MM.1S (cell line): ENCODE results near the gene PITRM1.

Experiments used
- DNase-seq: peaks from one replicate; pipeline ENCODE4 v3.0.0-alpha.2; 2015
- H2AFZ ChIP-seq: fragments of 300-600 bp; sonication (generic); 2 replicates; pipeline ENCODE4 v1.6.0; 2016; ENCODE audit warnings: antibody characterized with exemption, low read length
- H3F3A ChIP-seq: fragments of 300-600 bp; sonication (generic); 2 replicates; pipeline ENCODE4 v1.6.1; 2016; ENCODE audit warnings: mild to moderate bottlenecking, antibody characterized with exemption, low read length, moderate library complexity, mixed read lengths; ENCODE audit not compliant: insufficient read depth
- H3K27ac ChIP-seq: fragments of 300-600 bp; sonication (generic); 2 replicates; pipeline ENCODE4 v1.5.1; 2016; ENCODE audit warnings: mild to moderate bottlenecking, low read length
- H3K27me3 ChIP-seq: fragments of 300-600 bp; sonication (generic); replicated peaks from 2 replicates; pipeline ENCODE4 v1.6.0; 2016; ENCODE audit warnings: low read length; ENCODE audit not compliant: insufficient read depth
- H3K36me3 ChIP-seq: fragments of 300-600 bp; sonication (generic); replicated peaks from 2 replicates; pipeline ENCODE4 v1.6.1; 2016; ENCODE audit warnings: mild to moderate bottlenecking, low read length, mixed read lengths; ENCODE audit not compliant: insufficient read depth
- H3K4me1 ChIP-seq: fragments of 300-600 bp; sonication (generic); 2 replicates; pipeline ENCODE4 v1.6.1; 2016; ENCODE audit warnings: low read length, mixed read lengths
- H3K4me2 ChIP-seq: fragments of 300-600 bp; sonication (generic); 2 replicates; pipeline ENCODE4 v1.6.0; 2016; ENCODE audit warnings: low read depth, low read length
- H3K4me3 ChIP-seq: fragments of 300-600 bp; sonication (generic); 2 replicates; pipeline ENCODE4 v1.5.1; 2016; ENCODE audit warnings: low read length, mixed read lengths
- H3K79me2 ChIP-seq: fragments of 300-600 bp; sonication (generic); 2 replicates; pipeline ENCODE4 v1.6.1; 2016; ENCODE audit warnings: mixed run types, low read length, mixed read lengths
- H3K9ac ChIP-seq: fragments of 300-600 bp; sonication (generic); 2 replicates; pipeline ENCODE4 v1.6.1; 2016; ENCODE audit warnings: low read length, mixed read lengths
- H3K9me2 ChIP-seq: fragments of 300-600 bp; sonication (generic); replicated peaks from 2 replicates; pipeline ENCODE4 v1.6.1; 2016; ENCODE audit warnings: mild to moderate bottlenecking, low read length, mixed read lengths; ENCODE audit not compliant: insufficient read depth
- H3K9me3 ChIP-seq: fragments of 300-600 bp; sonication (generic); replicated peaks from 2 replicates; pipeline ENCODE4 v1.6.1; 2016; ENCODE audit warnings: mild to moderate bottlenecking, low read length, mixed read lengths; ENCODE audit not compliant: insufficient read depth
- H4K20me1 ChIP-seq: fragments of 300-600 bp; sonication (generic); 2 replicates; pipeline ENCODE4 v1.6.1; 2016; ENCODE audit warnings: mild to moderate bottlenecking, low read length, moderate library complexity, mixed read lengths; ENCODE audit not compliant: insufficient read depth
- EZH2 ChIP-seq: fragments of 300-600 bp; sonication (generic); optimal IDR thresholded peaks from 2 replicates; pipeline ENCODE3; 2017; ENCODE audit warnings: low read depth, mild to moderate bottlenecking, antibody characterized with exemption, low read length, mixed read lengths
- EZH2phosphoT487 ChIP-seq: fragments of 300-600 bp; sonication (generic); IDR thresholded peaks from 2 replicates; pipeline ENCODE4 v1.6.1; 2018; ENCODE audit warnings: antibody characterized with exemption, low read length
- TF ChIP-seq, protein P1 (sequence below): fragments of 300-600 bp; sonication (generic); IDR thresholded peaks from 2 replicates; pipeline ENCODE4 v1.5.1; 2016; ENCODE audit warnings: antibody characterized with exemption, low read length, mixed read lengths

Gene PITRM1

DNA sequence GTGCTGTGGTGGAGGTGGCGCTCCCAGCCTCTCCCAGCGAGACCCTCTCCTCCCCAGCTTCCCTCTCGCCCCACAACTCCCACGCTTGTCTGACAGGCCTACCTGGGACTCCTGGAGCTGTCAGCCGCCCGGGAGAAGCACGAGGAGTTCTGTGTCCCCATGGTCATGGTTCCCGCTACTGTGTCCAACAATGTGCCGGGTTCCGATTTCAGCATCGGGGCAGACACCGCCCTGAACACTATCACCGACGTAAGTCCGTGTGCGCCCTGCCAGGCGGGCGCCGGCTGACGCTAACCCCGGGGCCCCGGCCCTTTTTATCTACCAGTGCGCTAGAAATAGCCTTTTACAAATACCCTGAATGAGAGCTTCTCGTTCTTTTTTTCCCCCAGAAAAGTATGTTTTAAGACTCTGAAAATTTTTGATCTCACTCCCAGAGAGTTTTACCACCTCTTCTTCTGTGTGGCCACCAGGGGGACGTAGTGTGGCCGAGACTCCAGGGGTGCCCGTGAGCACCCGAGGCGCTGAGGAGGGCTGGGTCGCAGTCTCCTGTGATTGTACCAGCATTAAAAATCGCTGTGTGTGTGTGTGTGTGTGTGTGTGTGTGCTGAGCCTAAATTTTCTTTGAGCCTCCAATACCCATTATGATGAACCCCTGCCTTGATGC lies 52.7 kb downstream of the PITRM1 start:
- no peak overlapping the region for H2AFZ ChIP-seq
- H3K9ac ChIP-seq, result no peak overlapping the region
- no peak overlapping the region for H3K4me2 ChIP-seq
- H3K36me3 ChIP-seq, result no peaks in the 10 kb centered on the region
- TF ChIP-seq, protein P1, sequence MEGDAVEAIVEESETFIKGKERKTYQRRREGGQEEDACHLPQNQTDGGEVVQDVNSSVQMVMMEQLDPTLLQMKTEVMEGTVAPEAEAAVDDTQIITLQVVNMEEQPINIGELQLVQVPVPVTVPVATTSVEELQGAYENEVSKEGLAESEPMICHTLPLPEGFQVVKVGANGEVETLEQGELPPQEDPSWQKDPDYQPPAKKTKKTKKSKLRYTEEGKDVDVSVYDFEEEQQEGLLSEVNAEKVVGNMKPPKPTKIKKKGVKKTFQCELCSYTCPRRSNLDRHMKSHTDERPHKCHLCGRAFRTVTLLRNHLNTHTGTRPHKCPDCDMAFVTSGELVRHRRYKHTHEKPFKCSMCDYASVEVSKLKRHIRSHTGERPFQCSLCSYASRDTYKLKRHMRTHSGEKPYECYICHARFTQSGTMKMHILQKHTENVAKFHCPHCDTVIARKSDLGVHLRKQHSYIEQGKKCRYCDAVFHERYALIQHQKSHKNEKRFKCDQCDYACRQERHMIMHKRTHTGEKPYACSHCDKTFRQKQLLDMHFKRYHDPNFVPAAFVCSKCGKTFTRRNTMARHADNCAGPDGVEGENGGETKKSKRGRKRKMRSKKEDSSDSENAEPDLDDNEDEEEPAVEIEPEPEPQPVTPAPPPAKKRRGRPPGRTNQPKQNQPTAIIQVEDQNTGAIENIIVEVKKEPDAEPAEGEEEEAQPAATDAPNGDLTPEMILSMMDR, result no peak
- TF ChIP-seq EZH2phosphoT487 (no peak), EZH2 (no peak)
- H3K9me2 ChIP-seq, result no peaks in the 10 kb centered on the region
- no peak overlapping the region for H3K4me3 ChIP-seq
- no peak overlapping the region for H3K27ac ChIP-seq
- H3F3A ChIP-seq, result no peaks in the 10 kb centered on the region
- H3K9me3 ChIP-seq, result no peaks in the 10 kb centered on the region
- no peaks in the 10 kb centered on the region for H3K79me2 ChIP-seq
- no peaks in the 10 kb centered on the region for H4K20me1 ChIP-seq
- no peaks in the 10 kb centered on the region for H3K27me3 ChIP-seq
- H3K4me1 ChIP-seq, result no peaks in the 10 kb centered on the region
- DNase-seq, result no peak

DNA sequence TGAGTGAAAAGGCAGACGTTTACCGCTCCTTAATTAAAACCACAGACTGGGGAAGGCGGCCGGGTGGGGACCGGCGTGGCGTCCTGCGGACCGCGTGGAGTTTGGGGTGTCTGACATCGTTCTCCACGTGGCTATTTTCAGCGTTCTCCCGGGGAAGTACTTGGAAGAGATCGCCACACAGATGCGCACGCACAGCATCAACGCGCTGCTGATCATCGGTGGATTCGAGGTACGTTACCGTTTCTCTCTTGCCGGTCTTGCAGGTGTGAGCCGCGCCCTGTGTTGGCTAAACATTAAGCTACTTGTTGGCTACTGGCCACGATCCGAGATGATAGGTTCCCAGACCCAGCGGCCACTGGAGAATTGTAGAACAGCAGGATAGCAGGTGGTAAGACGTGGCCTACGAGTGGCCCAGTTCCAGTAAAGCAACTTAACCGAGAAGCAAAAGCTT lies 53.9 kb downstream of the PITRM1 start:
- H3F3A ChIP-seq, result no peaks in the 10 kb centered on the region
- H3K4me3 ChIP-seq, result no peak overlapping the region
- no peak for TF ChIP-seq EZH2
- TF ChIP-seq, protein P1, result no peak
- no peak for TF ChIP-seq EZH2phosphoT487
- no peak overlapping the region for H3K4me2 ChIP-seq
- no peaks in the 10 kb centered on the region for H3K9me2 ChIP-seq
- H2AFZ ChIP-seq, result no peak overlapping the region
- H4K20me1 ChIP-seq, result no peaks in the 10 kb centered on the region
- no peak for DNase-seq
- no peaks in the 10 kb centered on the region for H3K36me3 ChIP-seq
- no peaks in the 10 kb centered on the region for H3K4me1 ChIP-seq
- H3K9me3 ChIP-seq, result no peaks in the 10 kb centered on the region
- no peak overlapping the region for H3K27ac ChIP-seq
- no peaks in the 10 kb centered on the region for H3K79me2 ChIP-seq
- H3K9ac ChIP-seq, result no peak overlapping the region
- no peaks in the 10 kb centered on the region for H3K27me3 ChIP-seq

DNA sequence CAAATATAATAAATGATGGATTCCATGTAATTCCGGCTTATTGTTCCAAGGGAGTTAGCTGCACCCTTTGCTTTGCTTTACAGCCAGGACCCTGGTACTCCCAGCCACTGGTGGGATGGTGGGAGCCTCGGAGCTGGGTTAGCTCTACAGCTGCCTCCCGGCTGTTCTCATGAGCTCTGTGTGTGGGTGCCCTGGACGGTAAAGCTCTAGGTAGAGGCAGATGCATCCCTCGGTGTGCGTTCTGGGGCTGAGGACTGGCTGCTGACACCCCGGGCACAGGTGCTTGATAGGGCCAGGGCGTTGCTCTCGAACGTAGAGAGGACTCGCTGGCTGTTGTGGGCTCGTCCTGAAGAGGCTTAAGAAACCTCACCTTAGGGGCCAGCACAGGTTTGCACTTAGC lies 55.1 kb downstream of the PITRM1 start:
- TF ChIP-seq EZH2phosphoT487 (no peak), EZH2 (no peak)
- TF ChIP-seq, protein P1, result no peak
- Histone ChIP-seq H2AFZ (no peak overlapping the region), H3K27ac (no peak overlapping the region), H3K36me3 (no peaks in the 10 kb centered on the region), H4K20me1 (no peaks in the 10 kb centered on the region), H3K9ac (no peak overlapping the region), H3K9me2 (no peaks in the 10 kb centered on the region), H3K79me2 (no peaks in the 10 kb centered on the region), H3K9me3 (no peaks in the 10 kb centered on the region), H3F3A (no peaks in the 10 kb centered on the region), H3K4me3 (no peak overlapping the region), H3K4me2 (no peak overlapping the region), H3K4me1 (no peaks in the 10 kb centered on the region), H3K27me3 (no peaks in the 10 kb centered on the region)
- no peak for DNase-seq
